ENCODE measurements around the gene MNAT1.
"Not testable (repeated sequence)": the region's sequence is repeated elsewhere in the genome, so short reads cannot be mapped to it uniquely, and the experiment has no call there.

Gene MNAT1

GRCh38 chr14:60738843-60739508 is 4.4 kb downstream of the MNAT1 start:
- DNase-seq = no peak

DNA sequence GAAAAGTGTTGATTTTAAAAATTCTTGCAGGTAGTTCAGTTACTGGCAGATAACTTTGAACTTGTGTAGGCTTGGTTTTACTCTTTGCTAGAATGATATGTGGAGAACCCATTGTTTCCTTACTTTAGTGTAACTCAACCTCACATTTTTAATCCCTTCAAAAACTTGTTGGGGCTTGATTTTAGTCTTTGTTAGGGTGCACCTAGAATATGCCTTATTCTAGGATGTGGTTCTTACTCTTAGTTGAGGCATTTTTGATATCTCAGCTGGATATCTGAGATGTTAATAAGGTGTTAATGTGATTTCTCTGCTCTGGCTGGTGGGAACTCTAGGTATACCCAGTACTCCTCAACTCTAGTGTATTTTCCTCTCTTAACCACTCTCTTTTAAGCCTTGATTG is 10.0 kb downstream of the MNAT1 start:
- DNase-seq = no peak

DNA sequence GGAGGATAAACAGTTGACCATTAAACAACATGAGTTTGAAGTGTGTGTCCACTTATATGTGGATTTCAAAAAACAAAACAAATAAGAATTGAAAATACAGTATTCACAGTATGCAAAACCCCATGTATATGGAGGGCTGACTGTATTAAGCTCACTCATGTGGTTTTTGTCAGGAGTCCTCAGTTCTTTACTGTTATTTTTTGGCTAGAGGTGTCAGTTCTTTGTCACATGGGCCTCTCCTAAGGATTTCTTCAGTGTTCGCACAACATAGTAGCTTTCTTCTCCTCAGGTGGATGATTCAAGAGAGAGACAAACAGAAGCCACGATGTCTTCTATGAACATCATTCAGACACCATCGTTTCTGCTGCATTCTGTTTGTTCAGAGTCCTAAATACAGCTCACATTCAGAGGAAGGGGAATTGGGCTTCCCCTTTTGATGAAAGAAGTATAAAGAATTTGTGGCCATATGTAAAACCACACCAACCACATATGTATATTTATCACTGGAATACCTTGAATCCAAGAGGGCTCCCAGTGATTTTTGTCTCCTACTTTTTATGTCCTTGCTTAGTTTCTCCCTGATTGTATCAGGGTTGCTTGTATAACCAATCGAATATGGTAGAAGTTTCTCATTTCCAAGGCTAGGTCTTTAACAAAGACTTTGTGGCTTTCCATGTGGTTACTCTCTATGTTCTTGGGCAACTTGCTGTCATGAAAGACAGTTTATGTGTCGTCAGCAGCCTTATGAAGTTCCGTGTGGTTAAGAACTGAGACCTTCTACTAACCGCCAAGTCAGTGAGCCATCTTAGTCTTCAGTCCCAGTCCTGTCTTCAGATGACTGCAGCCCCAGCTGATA is 18.9 kb downstream of the MNAT1 start:
- DNase-seq = peak; percentile 65 to 68

DNA sequence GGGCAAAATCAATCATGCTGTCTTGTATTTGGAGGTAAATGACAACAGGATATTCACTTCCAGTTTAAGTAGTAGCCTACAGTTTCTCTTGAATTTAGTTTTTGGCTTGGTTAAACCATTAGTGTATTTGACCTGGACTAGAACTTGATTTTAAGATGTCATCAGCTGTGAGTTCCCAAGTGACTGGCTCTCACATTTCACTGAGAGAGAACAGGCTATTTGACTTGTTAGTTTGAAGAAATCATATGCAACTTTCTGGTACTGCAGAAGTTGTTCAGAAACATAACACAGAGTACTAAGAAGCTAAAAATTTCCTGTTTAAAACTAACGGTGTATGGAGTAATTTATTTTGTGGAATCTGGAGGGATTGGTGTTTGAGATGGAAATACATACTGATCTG is 22.3 kb downstream of the MNAT1 start:
- DNase-seq = no peak

DNA sequence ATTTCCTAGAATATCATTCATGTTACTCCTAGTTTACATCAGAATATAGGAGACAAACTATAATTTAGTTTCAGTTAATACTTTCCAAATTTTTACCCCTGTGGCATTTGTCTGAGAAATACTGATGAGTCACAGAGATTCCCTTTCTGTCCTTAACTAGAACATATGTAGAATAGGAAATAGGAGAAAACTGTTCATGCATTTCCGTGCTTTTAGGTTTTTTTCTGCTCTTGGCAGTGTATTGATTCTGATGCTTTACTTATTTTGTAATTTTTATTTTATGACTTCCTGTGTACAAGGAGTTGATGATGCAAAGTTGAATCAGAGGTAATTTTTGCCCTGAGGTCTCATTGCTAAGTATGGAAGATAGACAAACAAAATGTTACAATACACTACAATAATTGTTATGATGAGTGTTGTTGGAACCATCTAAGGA is 23.0 kb downstream of the MNAT1 start:
- DNase-seq = peak in 1 of 2 donors; percentile 14

GRCh38 chr14:60758885-60759284 is 24.3 kb downstream of the MNAT1 start:
- no peak for DNase-seq

DNA sequence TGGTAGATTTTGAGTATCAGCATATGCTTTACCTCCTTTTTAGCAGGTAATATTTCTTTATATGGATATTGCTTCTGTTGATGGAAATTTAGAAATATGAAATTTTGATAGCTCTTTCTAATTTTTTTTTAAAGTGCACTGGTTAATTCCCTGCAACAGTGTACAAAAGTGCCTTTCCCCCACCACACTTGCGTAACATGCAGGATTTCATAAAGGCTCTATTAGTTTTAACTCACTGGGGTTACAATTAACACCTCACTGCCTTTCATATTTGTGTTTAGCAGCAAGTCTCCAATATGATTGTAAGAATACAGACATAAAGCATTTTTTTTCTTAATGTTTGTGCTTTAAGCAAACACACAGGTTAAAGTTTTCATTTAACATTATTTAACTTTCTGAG is 25.6 kb downstream of the MNAT1 start:
- no peak for DNase-seq

DNA sequence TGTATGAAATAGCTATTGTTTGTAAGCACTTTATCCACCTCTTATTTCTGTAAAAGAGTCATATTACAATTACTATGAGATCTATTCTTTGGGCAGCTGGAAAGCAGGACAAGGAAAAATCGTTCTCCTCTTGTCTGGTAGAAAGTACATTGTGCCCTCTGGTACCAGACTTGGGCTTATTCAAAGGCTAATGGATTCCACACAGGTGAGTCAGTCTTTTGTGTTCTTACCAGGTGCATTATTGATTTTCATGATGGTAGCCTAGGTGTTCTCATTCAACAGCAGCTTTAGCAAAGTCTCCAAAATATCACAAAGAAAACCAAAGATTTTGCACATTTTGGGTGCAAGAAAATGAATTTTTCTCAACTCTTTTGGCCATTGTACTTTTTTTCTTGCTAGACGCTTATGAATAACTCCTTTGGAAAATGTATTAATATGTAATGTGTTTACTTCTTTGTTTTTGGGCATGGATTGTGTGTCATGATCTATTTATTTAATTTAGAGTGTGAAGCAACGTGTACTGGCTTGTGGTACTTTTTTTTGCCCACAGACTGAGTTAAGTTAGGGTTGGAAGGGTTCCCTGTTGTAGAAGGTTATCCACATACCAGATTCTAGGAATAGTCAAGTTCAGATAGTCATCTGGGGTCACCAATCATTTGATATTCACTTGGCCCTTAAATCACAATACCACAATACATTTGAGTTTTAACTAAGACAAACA is 26.2 kb downstream of the MNAT1 start:
- no peak for DNase-seq

DNA sequence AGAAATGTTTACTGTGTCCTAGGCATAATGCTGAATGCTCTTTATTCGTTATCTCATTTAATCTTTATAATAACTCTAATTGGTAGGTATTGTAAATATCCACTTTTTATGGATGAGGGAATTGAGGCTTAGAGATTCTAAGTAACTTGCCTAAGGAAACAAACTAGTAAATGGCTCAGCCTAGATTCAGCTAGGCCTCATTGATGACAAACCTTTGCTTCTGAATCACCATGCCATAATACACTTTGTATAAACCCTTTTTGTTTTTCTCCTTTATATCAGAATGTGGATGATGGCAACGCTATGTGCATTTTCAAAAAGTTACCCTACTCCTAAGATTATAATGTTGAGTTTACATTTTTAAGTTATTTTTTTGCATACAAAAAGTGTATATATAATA is 34.0 kb downstream of the MNAT1 start:
- no peak for DNase-seq

GRCh38 chr14:60771117-60771516 is 36.6 kb downstream of the MNAT1 start:
- DNase-seq = no peak

- DNase-seq = no peak
These were observed 39.0 kb downstream of the MNAT1 start for GRCh38 chr14:60773558-60773957.

DNA sequence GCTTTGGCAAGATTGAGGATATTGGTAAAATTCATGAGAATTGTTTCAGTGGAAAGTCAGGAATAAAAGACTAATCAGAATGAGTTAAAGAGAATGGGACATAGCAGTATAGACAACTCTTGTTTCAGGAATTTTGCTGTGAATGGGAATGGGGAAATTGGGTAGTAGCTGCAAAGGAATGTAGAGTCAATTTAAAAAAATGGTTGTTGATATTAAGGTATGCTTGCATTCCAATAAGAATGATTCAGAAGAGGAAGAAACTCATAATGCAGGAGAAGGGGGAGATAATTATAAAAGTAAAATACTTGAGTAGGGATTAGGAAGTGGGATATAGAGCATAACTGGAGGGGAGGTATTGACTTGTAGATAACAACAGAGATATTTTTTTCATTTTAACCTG is 40.7 kb downstream of the MNAT1 start:
- no peak for DNase-seq

GRCh38 chr14:60777856-60778578 is 43.5 kb downstream of the MNAT1 start:
- no peak for DNase-seq

GRCh38 chr14:60779745-60780514 is 45.4 kb downstream of the MNAT1 start:
- DNase-seq = not testable (repeated sequence)

GRCh38 chr14:60780558-60780957 is 46.0 kb downstream of the MNAT1 start:
- not testable (repeated sequence) for DNase-seq

DNA sequence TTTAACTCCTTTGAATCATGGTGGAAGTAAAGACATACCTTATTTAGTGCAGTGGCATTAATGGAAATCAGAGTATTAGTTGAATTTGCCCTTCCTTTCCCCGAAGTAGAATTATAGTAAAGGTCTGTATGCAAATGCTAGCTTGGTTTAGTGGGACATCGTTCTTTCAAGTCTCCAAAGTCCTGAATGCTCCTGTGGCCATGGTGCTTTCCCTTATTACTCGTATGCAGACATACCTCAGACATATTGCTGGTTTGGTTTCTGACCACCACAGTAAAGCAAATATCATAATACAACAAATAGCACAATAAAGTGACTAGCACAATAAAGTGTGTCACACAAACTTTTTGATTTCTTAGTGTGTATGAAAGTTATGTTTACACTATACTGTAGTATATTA is 52.3 kb downstream of the MNAT1 start:
- no peak for DNase-seq

DNA sequence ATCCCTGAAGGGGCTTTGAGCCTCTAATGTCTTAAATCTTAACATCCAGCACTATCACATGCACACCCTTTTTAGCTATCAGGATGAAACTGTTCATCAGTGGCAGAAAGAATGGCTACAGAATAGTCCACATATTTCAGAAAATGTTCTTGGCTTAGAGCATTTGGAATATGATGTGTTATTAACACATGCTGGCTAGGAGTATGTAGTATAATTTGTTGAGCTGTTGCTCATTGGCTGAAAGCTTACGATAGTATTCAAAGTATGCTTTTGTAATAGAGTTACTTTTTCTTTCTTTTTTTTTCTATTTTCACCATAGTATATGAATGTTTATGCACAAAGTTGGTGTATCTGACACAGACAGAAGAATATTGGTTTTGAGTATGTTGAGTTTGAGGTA is 55.1 kb downstream of the MNAT1 start:
- DNase-seq = no peak

DNA sequence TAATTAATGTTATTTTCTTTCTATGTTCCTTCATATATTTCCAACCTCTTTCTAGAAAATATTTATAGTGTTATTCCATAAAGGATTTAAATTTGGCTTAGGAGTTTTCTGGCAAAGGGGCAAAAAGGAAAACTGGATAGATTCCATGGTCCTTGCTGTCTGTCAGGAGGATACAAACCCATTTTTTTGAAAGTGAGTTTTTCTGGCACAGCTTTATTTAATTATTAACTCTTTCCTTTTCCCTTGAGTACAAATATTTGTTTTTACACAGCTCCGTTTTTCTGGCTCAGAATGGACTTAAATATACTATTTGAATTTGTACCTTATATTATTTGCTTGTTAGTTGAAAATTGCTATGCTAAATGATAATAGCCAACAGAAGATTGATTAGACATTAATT is 56.3 kb downstream of the MNAT1 start:
- DNase-seq = no peak

GRCh38 chr14:60796434-60796833 is 61.9 kb downstream of the MNAT1 start:
- no peak for DNase-seq

GRCh38 chr14:60800409-60800808 is 65.8 kb downstream of the MNAT1 start:
- DNase-seq = no peak

DNA sequence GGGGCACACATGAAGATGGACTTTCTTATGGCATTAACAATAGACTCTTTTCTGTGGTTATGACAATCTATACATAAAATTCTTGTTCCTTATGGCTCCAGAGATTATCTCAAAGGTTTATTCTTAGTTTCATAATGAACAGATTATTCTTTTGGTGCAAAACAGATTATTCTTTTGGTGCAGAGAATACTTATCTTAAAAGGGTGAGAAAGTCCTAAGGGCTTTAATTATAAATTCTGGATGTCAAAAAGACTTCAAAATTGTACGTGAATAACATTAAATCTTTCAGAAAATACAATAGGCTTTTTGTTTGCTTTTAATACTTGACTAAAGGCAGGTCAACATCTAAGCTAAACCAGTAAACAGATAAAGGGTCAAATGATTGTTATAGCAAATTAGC is 69.3 kb downstream of the MNAT1 start:
- no peak for DNase-seq

GRCh38 chr14:60805841-60806430 is 71.4 kb downstream of the MNAT1 start:
- DNase-seq = no peak
